KBM-7 (cell line): Measurements from ENCODE around the gene NR1H3.
"Not testable (repeated sequence)": the region's sequence is repeated elsewhere in the genome, so short reads cannot be mapped to it uniquely, and the experiment has no call there.

ENCODE experiments used
- DNase-seq: peaks from one replicate; pipeline ENCODE4 v3.0.0-alpha.2; 2015
- in situ Hi-C: fragments of 300-500 bp; cut with MboI; formaldehyde crosslinking; loops from 2 replicates; pipeline ENCODE4 v1.14.3; 2020; ENCODE audit warnings: low sequenced_read_pairs, low pct_unique_long_range_greater_than_20kb, mixed read lengths

NR1H3 gene

GRCh38 chr11:47285969-47286770 is 28.4 kb downstream of the NR1H3 start:
- DNase-seq, result no peak
- in situ Hi-C loops, result no loop called here

DNA sequence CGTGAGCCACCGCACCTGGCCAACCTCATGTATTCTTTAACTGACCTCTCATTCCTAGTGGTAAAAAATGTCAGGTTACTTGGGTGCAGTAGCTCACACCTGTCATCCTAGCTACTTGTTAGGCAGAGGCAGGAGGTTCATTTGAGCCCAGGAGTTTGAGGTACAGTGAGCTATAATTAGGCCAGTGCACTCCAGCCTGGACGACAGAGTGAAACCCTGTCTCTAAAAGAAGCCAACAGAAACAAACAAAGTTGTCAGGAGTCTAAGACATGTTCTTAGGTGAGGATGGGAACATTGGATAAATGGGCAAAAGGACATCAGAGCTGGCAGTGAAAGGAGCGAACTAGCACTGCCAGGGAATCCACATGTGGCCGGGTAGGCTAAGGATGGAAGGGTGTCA is 30.3 kb downstream of the NR1H3 start:
- in situ Hi-C loops, result no loop called here
- DNase-seq, result no peak

- in situ Hi-C loops, result no loop called here
- DNase-seq, result no peak
These were observed 32.1 kb downstream of the NR1H3 start for GRCh38 chr11:47289856-47290255.

GRCh38 chr11:47295385-47295784 is 37.6 kb downstream of the NR1H3 start:
- in situ Hi-C loops, result no loop called here

GRCh38 chr11:47296045-47296444 is 38.2 kb downstream of the NR1H3 start:
- no peak for DNase-seq
- in situ Hi-C loops, result no loop called here

More at GRCh38 chr11:47295385-47295784, 37.6 kb downstream of the NR1H3 start:
- no peak for DNase-seq

DNA sequence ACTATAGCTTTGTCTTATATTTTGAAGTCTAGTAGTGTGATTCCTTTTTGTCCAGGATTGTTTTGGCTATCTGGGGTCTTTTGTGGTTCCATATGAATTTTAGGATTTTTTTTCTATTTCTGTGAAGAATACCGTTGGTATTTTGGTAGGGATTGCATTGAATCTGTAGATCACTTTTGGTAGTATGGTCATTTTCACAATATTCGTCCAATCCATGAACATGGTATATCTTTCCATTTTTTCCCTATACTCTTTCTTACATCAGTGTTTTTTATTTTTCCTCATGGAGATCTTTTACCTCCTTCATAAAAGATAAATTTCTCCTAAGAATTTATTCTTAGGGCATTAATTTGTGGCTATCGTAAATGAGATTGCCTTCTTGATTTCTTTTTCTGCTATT is 41.3 kb downstream of the NR1H3 start:
- no peak for DNase-seq
- in situ Hi-C loops, result no loop called here

DNA sequence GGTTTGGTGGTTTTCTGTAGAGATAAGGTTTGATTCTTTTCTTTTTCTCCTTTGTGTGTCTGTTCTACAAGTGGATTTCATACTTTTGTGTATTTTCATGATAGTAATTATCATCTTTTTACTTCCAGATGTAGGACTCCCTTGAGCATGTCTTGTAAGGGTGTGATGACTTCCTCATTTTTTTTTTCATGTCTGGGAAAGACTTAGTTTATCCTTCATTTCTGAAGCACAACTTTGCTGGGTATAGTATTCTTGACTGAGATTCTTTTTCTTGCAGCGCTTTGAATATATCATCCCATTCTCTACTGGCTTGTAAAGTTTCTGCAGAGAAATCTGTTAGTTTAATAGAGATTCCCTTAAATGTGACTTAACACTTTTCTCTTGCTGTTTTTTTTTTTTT is 45.1 kb downstream of the NR1H3 start:
- DNase-seq, result peak; percentile 8
- in situ Hi-C loops, result no loop called here

- in situ Hi-C loops, result no loop called here
- DNase-seq, result no peak
These were observed 48.1 kb downstream of the NR1H3 start for GRCh38 chr11:47305734-47306483.

GRCh38 chr11:47306484-47306844 is 48.7 kb downstream of the NR1H3 start:
- in situ Hi-C loops, result no loop called here
- DNase-seq, result no peak

GRCh38 chr11:47308050-47308823 is 50.4 kb downstream of the NR1H3 start:
- DNase-seq, result no peak
- in situ Hi-C loops, result no loop called here

DNA sequence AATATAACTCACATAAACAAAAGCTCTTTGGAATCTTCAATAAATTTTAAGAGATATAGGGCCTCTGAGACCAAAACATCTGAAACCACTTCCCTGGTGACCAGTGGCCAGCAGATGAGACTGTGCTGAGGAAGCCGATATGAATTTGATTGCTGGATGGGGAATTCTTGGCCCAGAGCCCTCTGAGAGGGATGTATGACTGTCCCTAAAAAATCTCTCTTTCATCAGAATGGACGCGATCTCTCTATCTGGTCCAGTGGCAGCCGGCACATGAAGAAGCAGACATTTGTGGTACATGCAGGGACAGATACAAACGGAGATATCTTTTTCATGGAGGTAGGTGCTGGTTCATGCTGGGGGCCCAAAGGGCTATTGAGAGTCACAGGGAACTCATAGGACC is 57.2 kb downstream of the NR1H3 start:
- DNase-seq, result no peak
- in situ Hi-C loops, result no loop called here

GRCh38 chr11:47316501-47316900 is 58.7 kb downstream of the NR1H3 start:
- in situ Hi-C loops, result not testable (repeated sequence)

GRCh38 chr11:47317064-47317828 is 59.5 kb downstream of the NR1H3 start:
- in situ Hi-C loops, result no loop called here
- DNase-seq, result no peak

More at GRCh38 chr11:47316501-47316900, 58.7 kb downstream of the NR1H3 start:
- not testable (repeated sequence) for DNase-seq

GRCh38 chr11:47318166-47318565 is 60.4 kb downstream of the NR1H3 start:
- in situ Hi-C loops, result no loop called here
- no peak for DNase-seq
